Measurements from ENCODE around the gene RFWD3. TPM values are rescaled to one million over a fixed set of nuclear protein-coding genes. Genes with fewer than 3 reads are reported as not detected.

Gene RFWD3
- total and polyA plus RNA-seq, 2 of the 13 experiments (the other 11 are each of a cell fraction or from before 2014, with no cell fraction given) = 23.4 to 62.6 TPM

DNA sequence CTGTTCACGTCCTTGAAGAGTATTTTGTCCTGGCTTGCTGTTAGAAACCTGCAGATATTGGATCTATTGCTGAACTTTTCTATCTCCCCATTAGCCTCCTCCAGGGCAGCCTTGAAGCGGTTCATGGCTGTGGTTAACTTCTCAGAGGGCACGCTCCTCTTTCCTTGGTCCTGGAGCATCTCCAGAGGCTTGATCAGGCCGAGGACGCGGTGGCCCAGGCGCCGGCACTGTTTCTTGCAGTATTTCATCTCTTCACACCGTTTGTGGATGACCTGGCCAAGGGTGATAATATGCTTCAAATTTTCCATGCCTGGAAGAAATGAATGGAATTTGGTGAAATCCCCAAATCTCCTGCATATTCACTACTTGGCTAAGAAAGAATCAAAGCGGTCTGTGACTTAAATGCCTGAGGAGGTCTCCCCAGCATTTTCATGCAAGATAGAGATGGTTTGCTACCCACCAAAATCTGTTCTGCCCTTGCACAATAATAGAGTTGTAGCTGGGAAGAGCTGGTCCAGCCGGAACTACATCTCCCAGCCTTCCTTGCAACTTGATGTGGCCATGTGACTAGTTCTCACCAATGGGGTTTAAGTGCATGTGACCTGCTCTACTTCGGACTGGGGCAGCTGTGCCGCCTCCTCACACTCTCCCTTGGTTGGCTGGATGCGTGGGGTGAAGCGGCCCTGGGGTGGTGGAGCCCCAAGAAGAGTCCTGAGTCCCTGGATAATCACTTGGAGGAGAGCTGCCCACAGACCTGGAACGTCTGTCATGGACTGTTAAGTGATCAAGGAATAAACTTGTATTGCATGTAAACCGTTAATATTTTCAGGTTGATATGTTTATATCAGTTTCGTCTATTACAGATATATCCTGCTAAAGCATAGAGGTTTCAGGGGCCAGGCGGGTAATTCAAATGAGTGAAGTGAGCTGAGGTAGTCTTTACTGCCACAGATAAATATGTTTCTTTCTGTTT lies 29.1 kb upstream of the RFWD3 start (continued):
- TF ChIP-seq, protein P1, sequence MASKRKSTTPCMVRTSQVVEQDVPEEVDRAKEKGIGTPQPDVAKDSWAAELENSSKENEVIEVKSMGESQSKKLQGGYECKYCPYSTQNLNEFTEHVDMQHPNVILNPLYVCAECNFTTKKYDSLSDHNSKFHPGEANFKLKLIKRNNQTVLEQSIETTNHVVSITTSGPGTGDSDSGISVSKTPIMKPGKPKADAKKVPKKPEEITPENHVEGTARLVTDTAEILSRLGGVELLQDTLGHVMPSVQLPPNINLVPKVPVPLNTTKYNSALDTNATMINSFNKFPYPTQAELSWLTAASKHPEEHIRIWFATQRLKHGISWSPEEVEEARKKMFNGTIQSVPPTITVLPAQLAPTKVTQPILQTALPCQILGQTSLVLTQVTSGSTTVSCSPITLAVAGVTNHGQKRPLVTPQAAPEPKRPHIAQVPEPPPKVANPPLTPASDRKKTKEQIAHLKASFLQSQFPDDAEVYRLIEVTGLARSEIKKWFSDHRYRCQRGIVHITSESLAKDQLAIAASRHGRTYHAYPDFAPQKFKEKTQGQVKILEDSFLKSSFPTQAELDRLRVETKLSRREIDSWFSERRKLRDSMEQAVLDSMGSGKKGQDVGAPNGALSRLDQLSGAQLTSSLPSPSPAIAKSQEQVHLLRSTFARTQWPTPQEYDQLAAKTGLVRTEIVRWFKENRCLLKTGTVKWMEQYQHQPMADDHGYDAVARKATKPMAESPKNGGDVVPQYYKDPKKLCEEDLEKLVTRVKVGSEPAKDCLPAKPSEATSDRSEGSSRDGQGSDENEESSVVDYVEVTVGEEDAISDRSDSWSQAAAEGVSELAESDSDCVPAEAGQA (IDR thresholded peaks at IDR 0.05; ENCODE audit: low read depth) = peak; percentile 44; the same call in 1 of the 2 replicates
- TF ChIP-seq, protein P1 (CRISPR knock-in tag; IDR thresholded peaks at IDR 0.05; ENCODE audit: borderline replicate concordance) = no peak
- TF ChIP-seq, protein P2, sequence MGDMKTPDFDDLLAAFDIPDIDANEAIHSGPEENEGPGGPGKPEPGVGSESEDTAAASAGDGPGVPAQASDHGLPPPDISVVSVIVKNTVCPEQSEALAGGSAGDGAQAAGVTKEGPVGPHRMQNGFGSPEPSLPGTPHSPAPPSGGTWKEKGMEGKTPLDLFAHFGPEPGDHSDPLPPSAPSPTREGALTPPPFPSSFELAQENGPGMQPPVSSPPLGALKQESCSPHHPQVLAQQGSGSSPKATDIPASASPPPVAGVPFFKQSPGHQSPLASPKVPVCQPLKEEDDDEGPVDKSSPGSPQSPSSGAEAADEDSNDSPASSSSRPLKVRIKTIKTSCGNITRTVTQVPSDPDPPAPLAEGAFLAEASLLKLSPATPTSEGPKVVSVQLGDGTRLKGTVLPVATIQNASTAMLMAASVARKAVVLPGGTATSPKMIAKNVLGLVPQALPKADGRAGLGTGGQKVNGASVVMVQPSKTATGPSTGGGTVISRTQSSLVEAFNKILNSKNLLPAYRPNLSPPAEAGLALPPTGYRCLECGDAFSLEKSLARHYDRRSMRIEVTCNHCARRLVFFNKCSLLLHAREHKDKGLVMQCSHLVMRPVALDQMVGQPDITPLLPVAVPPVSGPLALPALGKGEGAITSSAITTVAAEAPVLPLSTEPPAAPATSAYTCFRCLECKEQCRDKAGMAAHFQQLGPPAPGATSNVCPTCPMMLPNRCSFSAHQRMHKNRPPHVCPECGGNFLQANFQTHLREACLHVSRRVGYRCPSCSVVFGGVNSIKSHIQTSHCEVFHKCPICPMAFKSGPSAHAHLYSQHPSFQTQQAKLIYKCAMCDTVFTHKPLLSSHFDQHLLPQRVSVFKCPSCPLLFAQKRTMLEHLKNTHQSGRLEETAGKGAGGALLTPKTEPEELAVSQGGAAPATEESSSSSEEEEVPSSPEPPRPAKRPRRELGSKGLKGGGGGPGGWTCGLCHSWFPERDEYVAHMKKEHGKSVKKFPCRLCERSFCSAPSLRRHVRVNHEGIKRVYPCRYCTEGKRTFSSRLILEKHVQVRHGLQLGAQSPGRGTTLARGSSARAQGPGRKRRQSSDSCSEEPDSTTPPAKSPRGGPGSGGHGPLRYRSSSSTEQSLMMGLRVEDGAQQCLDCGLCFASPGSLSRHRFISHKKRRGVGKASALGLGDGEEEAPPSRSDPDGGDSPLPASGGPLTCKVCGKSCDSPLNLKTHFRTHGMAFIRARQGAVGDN (CRISPR knock-in tag; IDR thresholded peaks at IDR 0.05) = peak; percentile 72
- TF ChIP-seq KDM5B (CRISPR knock-in tag; IDR thresholded peaks at IDR 0.05; ENCODE audit: borderline replicate concordance) (peak; percentile 51; the same call in 1 of the 2 replicates), ADNP (CRISPR knock-in tag; IDR thresholded peaks at IDR 0.05) (no peak), ZFY (CRISPR knock-in tag; IDR thresholded peaks at IDR 0.05) (peak; percentile 49; the same call in 1 of the 2 replicates), YEATS2 (CRISPR knock-in tag; IDR thresholded peaks at IDR 0.05; ENCODE audit: borderline replicate concordance) (peak; percentile 87; the same call in 1 of the 2 replicates), MXD4 (CRISPR knock-in tag; IDR thresholded peaks at IDR 0.05) (0 out of 2 replicates have a peak, but pooled peaks have one; percentile 56), GPN1 (CRISPR knock-in tag; IDR thresholded peaks at IDR 0.05; ENCODE audit: borderline replicate concordance) (no peak), ZNF598 (CRISPR knock-in tag; IDR thresholded peaks at IDR 0.05; ENCODE audit: borderline replicate concordance) (peak; percentile 78), ZNF501 (CRISPR knock-in tag; IDR thresholded peaks at IDR 0.05) (peak; percentile 54)
- TF ChIP-seq, protein P3, sequence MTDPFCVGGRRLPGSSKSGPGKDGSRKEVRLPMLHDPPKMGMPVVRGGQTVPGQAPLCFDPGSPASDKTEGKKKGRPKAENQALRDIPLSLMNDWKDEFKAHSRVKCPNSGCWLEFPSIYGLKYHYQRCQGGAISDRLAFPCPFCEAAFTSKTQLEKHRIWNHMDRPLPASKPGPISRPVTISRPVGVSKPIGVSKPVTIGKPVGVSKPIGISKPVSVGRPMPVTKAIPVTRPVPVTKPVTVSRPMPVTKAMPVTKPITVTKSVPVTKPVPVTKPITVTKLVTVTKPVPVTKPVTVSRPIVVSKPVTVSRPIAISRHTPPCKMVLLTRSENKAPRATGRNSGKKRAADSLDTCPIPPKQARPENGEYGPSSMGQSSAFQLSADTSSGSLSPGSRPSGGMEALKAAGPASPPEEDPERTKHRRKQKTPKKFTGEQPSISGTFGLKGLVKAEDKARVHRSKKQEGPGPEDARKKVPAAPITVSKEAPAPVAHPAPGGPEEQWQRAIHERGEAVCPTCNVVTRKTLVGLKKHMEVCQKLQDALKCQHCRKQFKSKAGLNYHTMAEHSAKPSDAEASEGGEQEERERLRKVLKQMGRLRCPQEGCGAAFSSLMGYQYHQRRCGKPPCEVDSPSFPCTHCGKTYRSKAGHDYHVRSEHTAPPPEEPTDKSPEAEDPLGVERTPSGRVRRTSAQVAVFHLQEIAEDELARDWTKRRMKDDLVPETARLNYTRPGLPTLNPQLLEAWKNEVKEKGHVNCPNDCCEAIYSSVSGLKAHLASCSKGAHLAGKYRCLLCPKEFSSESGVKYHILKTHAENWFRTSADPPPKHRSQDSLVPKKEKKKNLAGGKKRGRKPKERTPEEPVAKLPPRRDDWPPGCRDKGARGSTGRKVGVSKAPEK (CRISPR knock-in tag; IDR thresholded peaks at IDR 0.05; ENCODE audit: borderline replicate concordance) = no peak
- TF ChIP-seq, protein P4, sequence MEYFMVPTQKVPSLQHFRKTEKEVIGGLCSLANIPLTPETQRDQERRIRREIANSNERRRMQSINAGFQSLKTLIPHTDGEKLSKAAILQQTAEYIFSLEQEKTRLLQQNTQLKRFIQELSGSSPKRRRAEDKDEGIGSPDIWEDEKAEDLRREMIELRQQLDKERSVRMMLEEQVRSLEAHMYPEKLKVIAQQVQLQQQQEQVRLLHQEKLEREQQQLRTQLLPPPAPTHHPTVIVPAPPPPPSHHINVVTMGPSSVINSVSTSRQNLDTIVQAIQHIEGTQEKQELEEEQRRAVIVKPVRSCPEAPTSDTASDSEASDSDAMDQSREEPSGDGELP (IDR thresholded peaks at IDR 0.05; ENCODE audit: borderline replicate concordance, low read depth) = peak; percentile 83; the same call in 1 of the 2 replicates

All from HepG2 (cell line).